Activated T-cell treated with anti-CD3 and anti-CD28 coated beads for 48 hours (primary cell): ENCODE measurements around the gene FMO3.

Experiments
- DNase-seq: peaks from one replicate; pipeline ENCODE4 v3.0.0-alpha.2; 2020; ENCODE audit warnings: low read depth

Gene FMO3

GRCh38 chr1:171159148-171159547 lies 68.4 kb downstream of the FMO3 start:
- DNase-seq, result no peak

- no peak for DNase-seq
Measured at GRCh38 chr1:171160211-171160610, 69.5 kb downstream of the FMO3 start.

DNA sequence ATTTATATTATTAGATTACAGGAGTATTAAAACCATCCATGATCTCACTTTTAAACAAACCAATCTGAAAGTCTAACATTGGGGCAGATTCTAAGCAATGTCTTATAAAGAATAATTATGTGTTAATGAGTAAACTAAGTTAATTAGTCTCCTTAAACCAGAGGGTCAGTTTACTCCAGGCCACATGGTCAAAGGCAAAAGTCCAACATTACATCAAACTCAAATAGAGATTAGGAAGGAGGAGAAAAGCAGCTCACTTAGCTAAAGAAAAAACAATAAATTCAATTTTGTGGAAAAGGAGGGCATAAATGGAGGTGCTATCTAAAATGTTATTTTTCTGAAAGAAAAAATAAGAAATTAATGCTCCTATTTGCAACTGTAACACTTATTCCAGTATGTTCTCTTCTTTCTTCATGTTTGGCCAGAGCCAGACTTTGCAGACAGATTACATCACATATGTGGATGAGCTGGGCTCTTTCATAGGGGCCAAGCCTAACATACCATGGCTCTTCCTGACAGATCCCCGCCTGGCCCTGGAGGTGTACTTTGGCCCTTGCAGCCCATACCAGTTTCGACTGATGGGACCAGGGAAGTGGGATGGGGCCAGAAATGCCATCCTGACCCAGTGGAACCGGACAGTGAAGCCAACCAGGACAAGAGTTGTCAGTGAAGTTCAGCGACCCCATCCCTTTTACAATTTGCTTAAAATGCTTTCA lies 70.1 kb downstream of the FMO3 start:
- no peak for DNase-seq

DNA sequence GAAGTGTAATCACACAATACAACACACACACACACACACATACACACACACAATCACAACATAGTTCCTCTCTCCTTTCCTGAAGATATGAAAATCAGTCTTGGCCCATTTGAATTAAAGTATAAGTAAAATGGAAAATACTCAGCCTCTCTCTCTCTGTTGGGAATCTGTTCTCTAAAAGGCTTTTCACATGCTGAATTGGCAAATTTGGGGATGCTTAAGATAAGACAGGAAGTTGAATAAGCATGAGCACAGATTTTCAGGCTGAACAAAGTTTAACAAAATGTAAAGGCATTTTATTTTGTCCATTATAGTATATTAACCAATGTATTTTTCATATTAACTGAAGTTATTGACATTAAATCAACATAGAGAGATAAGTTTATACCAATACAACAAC lies 70.7 kb downstream of the FMO3 start:
- DNase-seq, result no peak

- no peak for DNase-seq
Measured at GRCh38 chr1:171166361-171166760, 75.7 kb downstream of the FMO3 start.
